GM21737 (cell line): ENCODE data around the gene ANK3.

Experiments
- ATAC-seq: cut with Tn5 transposase; IDR thresholded peaks from one replicate; pipeline ENCODE4 v1.9.1; 2021; ENCODE audit warnings: mild to moderate bottlenecking, moderate library complexity; ENCODE audit not compliant: unreplicated experiment

Gene ANK3

DNA sequence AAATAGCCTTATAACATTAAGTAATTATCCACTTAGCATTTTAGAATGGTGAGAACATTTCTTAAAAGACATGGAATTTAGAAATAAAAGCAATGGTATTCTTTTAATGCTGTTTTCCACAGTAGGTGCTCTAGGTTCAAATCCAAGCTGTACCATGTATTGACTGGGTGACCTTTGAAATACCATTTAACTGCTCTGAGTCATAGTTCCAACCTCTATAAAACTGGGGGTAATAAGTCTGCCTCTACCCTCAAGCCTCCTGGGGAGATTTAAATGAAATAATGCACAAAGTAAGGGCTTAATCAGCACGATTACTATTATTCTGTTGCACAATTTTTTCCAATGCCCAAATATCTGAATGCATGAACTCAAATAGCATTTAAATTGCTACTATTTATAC is 246.9 kb downstream of the ANK3 start:
- no peak for ATAC-seq

DNA sequence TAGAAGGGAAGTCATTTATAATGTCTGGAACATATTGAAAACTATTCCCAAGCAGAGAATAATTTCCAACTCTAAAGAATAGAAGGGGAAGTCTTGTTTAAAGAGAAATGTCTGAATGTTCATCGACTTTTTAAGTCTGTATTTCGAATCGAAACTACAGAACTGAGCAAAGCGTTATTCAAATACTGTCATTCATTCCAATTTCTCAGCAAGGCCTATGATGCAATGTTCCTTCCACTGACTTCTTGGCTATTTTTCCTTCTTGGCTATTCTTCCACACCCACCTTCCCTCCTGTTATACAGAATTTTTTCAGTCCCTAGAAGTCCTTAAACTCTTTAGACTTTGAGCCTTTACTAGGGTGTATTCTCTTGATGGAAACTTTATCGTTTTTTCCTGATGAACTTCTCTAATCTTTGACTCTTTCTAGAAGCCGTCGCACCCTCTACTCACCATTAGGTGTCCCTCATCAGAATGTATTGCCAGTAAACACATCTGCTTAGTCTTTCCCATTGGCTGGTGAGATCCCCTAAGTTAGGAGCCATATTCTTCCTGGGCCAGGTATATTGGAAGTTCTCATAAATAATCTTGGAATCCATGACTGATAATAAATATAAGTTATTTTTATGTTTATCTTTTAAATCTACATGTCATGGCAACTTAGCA is 247.6 kb downstream of the ANK3 start:
- no peak for ATAC-seq

DNA sequence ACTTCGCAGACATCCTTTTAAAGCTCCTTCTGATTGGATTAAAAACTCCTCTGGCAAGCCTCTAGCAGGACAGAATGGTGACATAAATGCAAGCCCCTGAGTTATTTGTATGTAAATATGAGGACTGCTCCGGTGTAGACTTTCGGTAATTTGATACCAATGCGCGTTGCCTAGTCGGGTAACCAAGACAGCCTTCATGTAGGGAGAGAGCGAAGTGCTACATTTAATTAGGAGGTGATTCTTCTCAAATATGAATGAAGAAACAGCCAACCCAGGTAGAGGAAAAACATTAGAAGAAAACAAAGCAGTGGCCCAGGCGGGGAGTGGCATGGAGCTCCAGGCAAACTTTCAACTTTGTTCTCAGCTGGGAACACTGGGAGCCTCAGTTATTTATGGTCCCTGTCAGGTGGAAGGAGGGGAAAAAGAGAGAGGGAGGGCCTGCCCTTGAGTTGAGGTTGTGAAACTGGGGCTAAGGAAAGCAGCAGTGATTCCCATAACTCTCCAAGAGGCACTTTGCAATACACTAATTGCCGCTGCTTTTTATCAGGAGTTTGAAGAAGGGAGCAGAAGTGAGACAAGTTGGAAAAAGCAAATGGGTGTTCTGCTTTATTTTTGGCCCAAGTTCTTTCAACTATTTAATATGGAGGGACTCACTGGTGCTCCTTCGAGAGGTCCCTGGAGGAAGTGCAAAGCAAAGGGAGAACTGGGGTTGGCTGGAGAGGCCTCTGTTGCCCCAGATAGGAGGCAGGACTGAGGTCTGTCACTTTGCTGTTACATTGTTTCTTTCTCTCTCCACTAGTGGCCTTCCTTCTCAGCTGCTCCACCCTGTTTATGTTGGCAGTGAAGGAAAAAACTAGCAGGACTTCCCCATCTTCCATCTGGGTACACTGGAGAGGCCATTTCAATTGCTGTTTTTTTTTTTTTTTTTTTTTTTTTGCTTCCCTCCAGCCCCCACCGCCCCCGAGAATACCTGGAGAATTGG is 248.7 kb downstream of the ANK3 start:
- no peak for ATAC-seq

DNA sequence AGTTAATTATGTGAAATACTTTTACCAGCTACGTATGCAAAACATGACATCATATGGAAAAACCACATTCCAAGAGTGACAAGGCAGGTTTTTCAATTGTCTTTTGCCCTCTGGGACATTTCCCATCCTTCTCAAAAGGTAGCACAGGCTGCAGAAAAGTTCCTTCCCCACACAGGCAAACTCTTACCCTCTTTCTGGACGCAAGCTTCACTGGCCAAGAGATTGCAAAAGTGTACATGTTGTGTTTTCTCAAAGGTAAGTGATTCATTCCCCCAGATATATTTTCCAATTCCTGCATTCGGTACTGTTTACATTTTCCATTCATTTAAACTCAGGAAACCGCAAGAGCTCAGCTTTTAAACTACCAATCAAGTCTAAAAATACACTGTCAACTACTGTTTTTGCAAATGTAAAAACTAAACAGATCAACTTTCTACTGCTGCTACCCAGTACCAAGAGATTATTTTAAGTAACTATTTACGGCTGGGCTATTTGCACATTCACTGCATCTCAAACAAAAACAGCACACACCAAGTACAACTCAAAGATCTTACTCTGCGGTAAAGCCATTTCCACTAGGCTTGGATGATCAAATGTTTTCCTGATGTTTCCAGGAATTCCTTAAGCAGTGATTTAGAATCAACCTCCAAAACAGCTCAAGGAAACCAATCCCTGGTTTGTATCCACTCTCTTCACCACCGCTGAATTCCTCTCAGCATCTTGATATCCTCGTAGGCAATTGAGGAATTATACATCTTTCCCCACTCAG is 249.7 kb downstream of the ANK3 start:
- no peak for ATAC-seq

DNA sequence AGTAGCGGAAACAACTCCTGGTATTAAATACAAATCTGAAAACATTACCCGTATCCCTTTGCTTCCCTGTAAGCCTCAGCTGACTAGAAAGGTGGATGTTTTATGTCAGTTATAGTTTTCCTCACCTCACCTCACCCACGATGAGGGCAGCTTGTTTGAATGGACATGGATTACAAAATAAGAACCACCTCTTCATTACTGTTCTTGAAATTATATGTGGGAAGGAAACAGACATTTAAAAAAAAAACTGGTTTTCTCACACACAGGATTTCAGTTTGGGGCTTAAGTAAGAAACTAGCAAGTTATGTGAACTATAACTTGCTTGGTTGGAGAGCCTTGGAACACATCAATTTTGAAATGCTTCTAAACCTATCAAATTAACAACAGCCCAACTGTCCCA is 250.4 kb downstream of the ANK3 start:
- no peak for ATAC-seq

DNA sequence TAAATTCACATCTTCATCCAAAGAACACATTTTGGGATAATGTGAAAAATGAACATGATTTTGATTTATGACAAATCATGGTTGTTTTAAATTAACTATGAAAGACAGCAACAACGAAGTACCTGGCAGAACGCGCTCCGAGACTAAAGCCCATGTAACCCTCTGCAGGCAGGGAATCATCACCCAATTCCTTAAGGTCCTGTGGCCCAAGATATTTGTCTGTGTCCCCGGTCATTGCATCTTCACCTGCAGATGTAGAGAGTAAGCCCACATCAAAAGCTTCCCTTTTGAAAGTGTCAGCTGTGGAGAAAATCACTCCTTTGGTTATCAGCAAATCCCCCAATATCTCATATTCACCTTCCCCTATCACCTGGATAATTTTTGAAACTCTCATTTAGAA is 250.8 kb downstream of the ANK3 start:
- ATAC-seq: no peak

DNA sequence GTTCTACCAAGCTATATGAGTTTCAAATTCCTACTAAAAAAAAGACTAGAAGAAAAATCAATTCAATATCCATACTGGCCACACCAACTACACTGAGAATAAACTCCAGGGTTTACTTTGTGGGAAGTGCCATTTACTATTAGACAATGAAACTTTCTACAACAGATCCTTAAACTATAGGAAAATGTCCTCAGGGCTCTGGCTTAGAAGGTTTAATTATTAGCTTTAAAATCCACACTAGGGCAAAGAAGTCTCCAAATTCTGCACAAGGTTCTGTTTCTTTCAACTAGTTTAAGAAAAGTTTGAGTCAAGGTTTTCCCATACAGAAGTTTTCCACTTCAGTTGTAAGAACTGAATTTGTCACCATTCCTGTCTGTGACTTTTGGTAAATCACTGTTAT is 251.6 kb downstream of the ANK3 start:
- ATAC-seq: no peak

DNA sequence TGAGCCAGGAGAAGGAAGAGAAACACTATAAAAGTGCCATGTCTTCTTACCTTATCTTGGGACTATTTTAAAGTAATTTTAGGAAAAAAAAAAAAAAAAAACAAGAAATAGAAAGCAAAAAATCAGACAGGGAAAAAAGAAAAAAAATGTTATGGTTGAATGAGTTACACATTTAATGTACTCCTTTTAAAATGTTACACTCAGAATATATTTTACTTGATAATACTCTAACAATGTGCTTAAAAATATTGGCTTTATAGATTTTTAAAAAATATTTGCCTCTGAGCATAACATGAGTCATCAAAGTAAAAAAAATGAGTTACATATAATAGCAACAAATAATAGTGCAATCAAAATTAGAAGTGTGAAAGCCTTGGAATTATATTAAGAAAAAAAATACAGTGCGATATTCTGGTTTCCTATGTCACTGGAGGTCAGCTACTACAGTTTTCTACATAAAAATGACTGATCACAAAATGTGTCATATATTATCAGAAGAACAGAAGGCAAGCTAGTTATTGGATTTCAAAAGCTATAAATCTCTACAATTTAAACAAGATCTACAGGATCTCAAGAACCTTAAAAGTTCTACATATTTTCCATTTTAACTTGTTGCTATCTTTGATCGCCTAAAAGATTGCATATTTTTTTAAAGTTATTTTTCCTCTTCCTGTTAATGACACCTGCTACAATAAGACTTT is 252.2 kb downstream of the ANK3 start:
- no peak for ATAC-seq

DNA sequence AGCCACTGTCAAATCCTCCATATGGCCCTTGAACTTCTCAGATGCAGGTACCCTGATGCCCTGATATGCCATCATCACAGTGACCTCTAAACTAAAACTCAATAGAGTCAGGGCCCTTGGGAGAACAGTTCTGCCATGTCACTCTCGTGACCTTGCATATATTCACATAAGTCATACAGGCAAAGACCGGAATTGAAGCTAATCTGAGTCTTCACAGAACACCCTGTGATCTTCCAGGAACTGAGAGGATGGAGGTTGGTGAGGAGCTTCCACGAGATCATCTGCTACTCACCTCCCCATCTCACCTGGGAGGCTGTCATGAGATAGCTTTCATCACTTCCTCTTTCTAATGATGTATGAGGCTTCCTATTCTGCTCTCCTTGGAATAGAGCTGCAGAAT is 254.7 kb downstream of the ANK3 start:
- ATAC-seq: peak; percentile 48

DNA sequence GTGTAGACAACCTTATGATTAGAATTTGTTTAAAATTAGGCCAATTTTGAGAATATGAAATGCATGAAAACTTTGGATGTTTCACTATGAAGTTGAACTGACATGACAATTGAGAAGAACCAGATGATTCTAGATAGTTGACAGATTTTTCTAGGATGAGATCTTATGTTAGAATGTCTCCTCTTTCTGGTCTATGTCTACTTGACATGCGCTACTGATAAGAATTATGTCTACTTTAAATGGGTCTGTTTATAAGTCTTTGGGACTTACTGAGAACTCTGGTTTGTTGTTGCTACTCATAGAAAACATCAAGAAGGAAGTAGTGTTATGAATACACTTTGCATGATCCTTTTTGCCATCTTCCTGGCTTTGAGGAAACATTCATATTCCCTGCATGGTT is 255.1 kb downstream of the ANK3 start:
- ATAC-seq: no peak

DNA sequence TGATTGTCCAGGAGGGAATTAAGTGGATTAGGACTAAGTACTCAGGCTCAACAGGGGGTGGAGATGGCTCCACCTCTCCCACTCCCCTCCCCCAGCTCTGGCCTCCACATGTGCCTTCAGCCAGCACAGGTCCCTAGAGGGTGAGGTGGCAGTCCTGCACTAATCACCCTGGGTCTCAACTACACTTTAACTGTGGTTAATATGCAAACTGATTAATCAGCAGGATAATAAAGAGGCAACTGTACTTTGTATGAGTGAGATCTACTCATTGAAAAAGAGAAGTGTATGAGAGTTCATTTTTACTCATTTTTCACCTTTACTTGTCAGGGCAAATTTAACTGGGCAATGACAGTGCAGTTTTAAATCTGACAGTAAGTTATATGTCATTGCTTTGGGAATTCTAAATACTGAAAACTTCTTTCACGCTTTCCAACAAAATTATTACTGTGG is 259.5 kb downstream of the ANK3 start:
- ATAC-seq: peak; percentile 59

DNA sequence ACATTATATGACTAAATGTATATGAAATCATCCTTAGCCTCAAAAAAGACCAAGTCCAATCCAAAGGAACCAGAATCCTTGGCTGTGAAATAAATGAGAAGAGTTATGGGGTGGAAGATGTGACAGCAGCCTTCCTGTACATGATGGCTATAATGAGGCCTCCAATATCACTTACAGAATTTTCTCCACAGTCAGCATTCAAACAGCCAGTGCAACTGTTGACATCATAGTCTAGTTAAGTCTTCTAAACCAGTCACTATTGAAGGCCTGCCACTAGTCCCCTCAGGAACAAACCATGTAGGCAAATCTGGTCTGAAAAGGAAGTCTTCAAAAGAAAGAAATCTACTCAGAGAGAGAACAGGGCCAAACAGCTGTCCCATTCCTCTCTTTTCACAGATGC is 263.8 kb downstream of the ANK3 start:
- no peak for ATAC-seq

DNA sequence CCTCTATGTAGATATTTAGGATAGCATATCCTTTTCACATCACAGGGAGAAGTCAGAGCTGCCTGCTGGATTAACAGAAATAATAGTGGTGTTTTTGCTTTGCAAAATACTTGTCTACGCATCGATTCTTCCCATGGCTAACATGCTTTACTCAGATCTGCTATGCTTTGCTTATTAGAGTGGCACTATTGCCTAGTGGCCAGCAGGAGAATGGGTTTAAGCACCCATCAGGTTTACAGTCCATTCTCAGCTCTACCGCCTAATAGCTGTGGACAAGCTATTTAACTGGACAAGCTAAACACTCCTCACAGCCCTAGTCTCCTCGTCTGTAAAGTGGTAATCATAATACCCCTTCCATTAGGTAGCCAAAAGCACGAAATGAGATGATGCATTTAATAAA is 265.1 kb downstream of the ANK3 start:
- ATAC-seq: no peak

DNA sequence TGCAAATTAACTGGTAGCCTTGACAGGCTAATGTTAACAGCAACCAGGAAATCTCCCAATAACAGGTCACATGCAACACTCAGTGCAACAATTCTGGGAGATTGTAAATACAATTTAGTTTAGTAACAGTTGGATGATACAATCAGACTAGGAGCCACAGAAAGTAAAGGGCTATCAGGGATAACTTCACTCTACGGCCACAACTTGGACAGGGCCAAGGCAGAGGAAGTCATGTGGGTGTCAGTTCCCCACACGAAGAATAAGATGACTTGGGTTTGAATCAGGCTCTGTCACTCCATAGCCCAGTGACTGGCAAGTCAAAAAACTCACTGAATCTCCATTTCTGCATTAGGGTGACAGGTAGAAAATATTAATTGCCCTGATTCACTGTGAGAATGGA is 266.0 kb downstream of the ANK3 start:
- no peak for ATAC-seq

DNA sequence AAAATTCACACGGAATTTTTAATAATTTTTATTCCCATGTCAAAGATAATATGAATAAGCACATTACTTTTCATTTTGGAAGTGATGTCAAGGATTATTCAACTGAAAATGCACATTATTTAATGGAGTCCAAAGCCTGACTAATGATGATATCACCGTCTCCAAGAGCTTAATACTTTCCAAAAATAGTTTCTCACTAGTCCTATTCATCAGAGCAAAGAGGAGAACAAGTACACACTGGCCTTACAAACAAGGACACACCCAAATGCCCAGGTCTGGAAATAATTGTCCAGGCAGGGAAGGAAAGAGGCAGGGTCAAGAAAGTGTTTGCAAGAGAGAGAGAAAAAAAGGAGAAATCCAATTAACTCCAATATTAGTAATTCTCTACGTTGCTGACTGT is 266.5 kb downstream of the ANK3 start:
- ATAC-seq: no peak

DNA sequence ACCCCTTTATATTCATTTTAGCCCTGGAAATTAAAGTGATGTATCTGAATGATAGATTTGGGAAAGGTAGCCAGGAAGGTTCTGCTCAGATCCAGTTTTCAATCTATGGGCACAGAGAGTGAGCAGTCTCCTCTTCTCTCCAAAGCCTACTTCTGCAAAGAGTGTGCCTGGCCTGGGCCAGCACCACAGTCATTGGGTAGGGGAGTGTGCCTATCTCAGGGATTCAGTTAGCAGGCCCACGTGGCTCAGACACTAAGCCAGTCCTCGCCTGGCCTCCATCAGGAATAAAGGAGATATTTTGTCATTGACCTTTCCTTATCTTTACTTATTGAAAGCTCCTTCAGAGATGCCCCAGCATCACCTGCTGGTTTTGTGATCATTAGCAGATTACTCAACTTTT is 267.5 kb downstream of the ANK3 start:
- ATAC-seq: no peak

DNA sequence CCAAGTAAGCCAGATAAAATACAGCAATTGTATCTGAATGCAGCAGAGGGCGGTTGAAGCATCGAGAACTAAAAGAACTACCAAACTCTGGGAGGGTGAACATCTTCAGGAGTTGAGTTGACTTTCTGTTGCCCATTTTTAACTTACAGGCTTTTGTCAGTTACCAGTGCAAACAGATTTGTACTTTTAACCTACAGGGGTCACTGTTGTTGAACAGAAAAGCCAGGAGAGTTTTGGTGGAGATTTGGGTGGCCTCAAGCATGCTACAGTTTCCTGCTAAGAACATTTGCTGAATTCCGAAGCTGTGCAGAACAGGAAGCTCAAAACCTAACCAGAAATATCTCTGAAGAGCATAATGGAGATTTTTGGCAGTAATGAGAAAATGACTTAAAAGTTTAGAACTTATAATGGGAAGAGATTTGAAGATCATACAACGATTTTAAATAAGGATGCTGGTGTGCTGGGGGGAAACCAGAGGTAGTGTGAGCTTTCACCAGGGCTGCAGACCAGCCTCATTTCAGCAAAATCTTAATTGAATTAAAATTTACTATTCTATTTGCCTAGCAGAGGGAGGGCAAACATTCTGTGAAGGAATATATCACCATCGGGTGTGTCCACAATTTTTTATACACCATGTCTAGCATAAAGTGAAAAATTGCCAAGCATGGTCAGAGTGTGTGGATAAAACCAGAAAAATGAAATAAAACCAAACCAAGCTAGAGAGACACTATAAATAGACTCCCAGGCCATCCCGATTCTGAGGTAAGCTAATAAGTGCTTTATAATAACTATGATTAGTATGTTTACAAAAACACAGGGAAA is 274.7 kb downstream of the ANK3 start:
- no peak for ATAC-seq

DNA sequence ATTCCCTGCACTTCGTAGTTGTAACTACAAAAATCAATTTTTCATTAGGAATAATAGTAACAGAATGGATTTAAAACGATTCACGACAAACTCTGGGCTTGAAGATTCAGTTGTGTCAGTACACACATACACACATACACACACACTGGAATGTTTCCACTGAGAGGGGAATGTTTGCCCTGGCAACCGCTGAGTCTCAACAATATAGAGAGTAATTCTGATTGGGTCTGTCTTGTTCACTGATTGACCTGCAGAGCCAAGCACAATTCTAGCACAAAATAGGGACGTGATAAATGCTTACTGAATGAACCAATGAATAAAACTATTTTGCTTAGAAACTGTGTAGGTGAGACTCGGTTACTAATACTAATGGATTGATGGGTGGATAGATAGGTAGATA is 278.9 kb downstream of the ANK3 start:
- ATAC-seq: no peak

DNA sequence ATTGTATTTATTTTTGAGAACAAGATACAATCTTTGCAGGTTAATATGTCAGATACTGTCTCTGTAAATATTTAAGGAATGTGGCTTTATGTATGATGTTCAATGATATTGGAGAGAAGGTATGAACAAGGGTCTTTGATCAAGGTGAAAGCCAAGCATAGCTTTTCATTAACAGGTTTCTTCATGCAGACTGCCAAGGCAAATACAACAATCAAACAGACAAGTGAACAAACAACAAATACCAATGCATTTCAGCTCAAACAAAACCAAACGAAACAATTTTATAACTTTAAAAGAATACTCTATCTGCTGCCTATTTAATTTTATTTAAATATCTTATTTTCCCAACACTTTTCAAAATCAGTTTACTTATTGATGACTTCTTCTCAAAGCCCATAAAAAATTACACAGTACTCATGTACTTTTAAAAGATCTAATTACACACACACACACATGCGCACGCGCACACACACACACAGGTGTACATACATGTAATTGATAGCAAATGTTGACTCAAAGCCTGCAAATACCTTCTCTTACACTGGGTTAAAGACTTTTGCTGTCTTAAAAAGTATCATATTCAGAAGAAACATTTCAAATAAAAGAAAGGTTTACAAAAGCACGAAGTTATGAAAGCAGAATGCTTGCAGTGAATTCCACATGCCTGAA is 282.2 kb downstream of the ANK3 start:
- no peak for ATAC-seq
